CD14-positive monocyte (primary cell): ENCODE data around the gene FOXJ3. TPM values are rescaled to one million over a fixed set of nuclear protein-coding genes. Genes with fewer than 3 reads are reported as not detected.
A peak's percentile ranks its signal among the peaks of the same experiment; 100 is the strongest.

Experiments
- DNase-seq, 3 donors: peaks; one replicate each; pipeline ENCODE4 v3.0.0-alpha.2; 2011 to 2022
- H2AFZ ChIP-seq: 2 replicates; pipeline ENCODE4 v1.6.0; 2012; ENCODE audit warnings: mild to moderate bottlenecking, low read depth, low read length, inconsistent platforms; ENCODE audit not compliant: insufficient read depth, poor library complexity, severe bottlenecking
- H3K27ac ChIP-seq, 2 donors: 1 replicate in 1 of 2; 2 replicates in 1 of 2; pipeline ENCODE4 v1.5.1; 2012 to 2013; ENCODE audit warnings: low read length in 2 of 2, control low read depth in 1 of 2, inconsistent platforms in 1 of 2, low read depth in 1 of 2, mild to moderate bottlenecking in 1 of 2
- H3K27me3 ChIP-seq, 2 donors: one replicate each; pipeline versions ENCODE4 v1.6.0 to v1.6.1; 2011 to 2013; ENCODE audit warnings: low read length in 2 of 2; ENCODE audit not compliant: control insufficient read depth in 2 of 2, insufficient read depth in 2 of 2
- H3K36me3 ChIP-seq, 2 donors: replicated peaks in 1 of 2; 1 replicate in 1 of 2; 2 replicates in 1 of 2; pipeline versions ENCODE4 v1.5.1 to v1.6.1; 2012 to 2013; ENCODE audit warnings: low read length in 2 of 2, control low read depth in 1 of 2, inconsistent platforms in 1 of 2, mild to moderate bottlenecking in 1 of 2; ENCODE audit not compliant: insufficient read depth in 2 of 2, control insufficient read depth in 1 of 2
- H3K4me1 ChIP-seq, 2 donors: 1 replicate in 1 of 2; 2 replicates in 1 of 2; pipeline versions ENCODE4 v1.5.1 to v1.6.1; 2012 to 2013; ENCODE audit warnings: low read length in 2 of 2, control low read depth in 1 of 2, inconsistent platforms in 1 of 2, mild to moderate bottlenecking in 1 of 2, moderate library complexity in 1 of 2; ENCODE audit not compliant: insufficient read depth in 2 of 2, control insufficient read depth in 1 of 2
- H3K4me2 ChIP-seq: replicated peaks from 2 replicates; pipeline ENCODE3; 2012; ENCODE audit warnings: low read length, moderate library complexity, mild to moderate bottlenecking; ENCODE audit not compliant: poor library complexity, severe bottlenecking; ENCODE audit errors: extremely low read depth
- H3K4me3 ChIP-seq, 3 experiments: fragments of 200-600 bp in 1 of 3; sonication (generic) in 1 of 3; replicated peaks in 1 of 3; 1 replicate in 2 of 3; 2 replicates in 1 of 3; pipeline ENCODE4 v1.5.1; 2011 to 2013; ENCODE audit warnings: low read length in 3 of 3, mild to moderate bottlenecking in 3 of 3, control low read depth in 2 of 3, low read depth in 2 of 3, inconsistent platforms in 1 of 3, moderate library complexity in 1 of 3
- H3K79me2 ChIP-seq: 2 replicates; pipeline ENCODE4 v1.6.0; 2012; ENCODE audit warnings: mild to moderate bottlenecking, control low read depth, inconsistent platforms, low read length, moderate library complexity; ENCODE audit not compliant: insufficient read depth
- H3K9ac ChIP-seq: 2 replicates; pipeline ENCODE4 v1.6.0; 2017; ENCODE audit warnings: low read length, mild to moderate bottlenecking; ENCODE audit not compliant: insufficient read depth, poor library complexity, severe bottlenecking
- H3K9me3 ChIP-seq, 2 donors: replicated peaks in 1 of 2; 1 replicate in 1 of 2; 2 replicates in 1 of 2; pipeline versions ENCODE4 v1.5.1 to v1.6.1; 2012 to 2013; ENCODE audit warnings: low read length in 2 of 2, control low read depth in 1 of 2; ENCODE audit not compliant: control insufficient read depth in 1 of 2, insufficient read depth in 1 of 2
- H4K20me1 ChIP-seq: 2 replicates; pipeline ENCODE4 v1.6.0; 2012; ENCODE audit warnings: mild to moderate bottlenecking, low read length, control low read depth, moderate library complexity; ENCODE audit not compliant: insufficient read depth
- H3K27ac Mint-ChIP-seq, 7 donors: one replicate each; pipeline ENCODE4 v1.8.0; 2020; ENCODE audit warnings: mild to moderate bottlenecking in 7 of 7, mixed read lengths in 7 of 7, moderate library complexity in 6 of 7, inconsistent platforms in 2 of 7
- H3K27me3 Mint-ChIP-seq, 3 donors: one replicate each; pipeline ENCODE4 v1.8.0; 2021 to 2022; ENCODE audit warnings: low read depth in 3 of 3, mild to moderate bottlenecking in 3 of 3, mixed read lengths in 3 of 3, moderate library complexity in 3 of 3, inconsistent platforms in 1 of 3
- H3K36me3 Mint-ChIP-seq, 2 donors: one replicate each; pipeline ENCODE4 v1.8.0; 2020; ENCODE audit warnings: mixed read lengths in 2 of 2, inconsistent platforms in 1 of 2, mild to moderate bottlenecking in 1 of 2
- H3K4me1 Mint-ChIP-seq: one replicate; pipeline ENCODE4 v1.8.0; 2020; ENCODE audit warnings: mild to moderate bottlenecking, mixed read lengths
- H3K4me3 Mint-ChIP-seq, 2 donors: one replicate each; pipeline ENCODE4 v1.8.0; 2020; ENCODE audit warnings: mild to moderate bottlenecking in 2 of 2, mixed read lengths in 2 of 2, moderate library complexity in 1 of 2
- H3K9me3 Mint-ChIP-seq, 7 donors: one replicate each; pipeline ENCODE4 v1.8.0; 2020 to 2022; ENCODE audit warnings: mixed read lengths in 7 of 7, mild to moderate bottlenecking in 6 of 7, moderate library complexity in 6 of 7, inconsistent platforms in 2 of 7
- WGBS: methylation state at CpG from one replicate; pipeline ENCODE4 v1.1.5; 2013; ENCODE audit warnings: missing lambda C conversion rate; ENCODE audit not compliant: insufficient coverage; 5-methylcytosine and 5-hydroxymethylcytosine counted together
- intact Hi-C, 2 donors: fragments of 100-400 bp; cut with micrococcal nuclease; formaldehyde crosslinking; loops; one replicate each; pipeline versions ENCODE4 v1.15.0 to v1.15.1; 2023
- polyA plus RNA-seq, 3 donors: library from polyadenylated mRNA; depleted of rRNA in 1 of 3; unstranded in 2 of 3; stranded (reverse) in 1 of 3; fragments of 300-500 nt in 2 of 3; fragments of >200 nt in 1 of 3; fragmentation: Illumina TruSeq in 2 of 3; gene quantifications; 1 replicate in 2 of 3; 2 replicates in 1 of 3; pipeline ENCODE4 v1.2.3, GENCODE V29; 2012 to 2021
- TF ChIP-seq, protein P1 (sequence below): fragments of 200-600 bp; IDR thresholded peaks from one replicate; pipeline ENCODE4 v1.8.0; 2022; ENCODE audit warnings: antibody characterized with exemption, mild to moderate bottlenecking

Gene FOXJ3
- polyA plus RNA-seq, 3 donors = 10.2 to 18.5 (median 18.4) TPM

- Mint-ChIP-seq H3K4me1 (peaks cover 64% of the 10 kb centered on the region), H3K27me3 (no peaks in the 10 kb centered on the region), H3K9me3 (no peaks in the 10 kb centered on the region), H3K36me3 (peaks cover 6% of the 10 kb centered on the region in 2 donors), H3K4me3 (no peak overlapping the region), H3K27ac (peak overlapping the region in 6 of 7 donors; percentile 25 to 81 (median 54))
- Histone ChIP-seq H3K79me2 (peaks cover 94% of the 10 kb centered on the region), H3K4me3 (no peak overlapping the region), H2AFZ (no peak overlapping the region), H3K9ac (no peak overlapping the region), H3K4me2 (peak overlapping the region; percentile 0), H3K36me3 (no peaks in the 10 kb centered on the region), H3K27me3 (no peaks in the 10 kb centered on the region), H4K20me1 (peaks cover 93% of the 10 kb centered on the region), H3K4me1 (peaks cover 19 to 31% of the 10 kb centered on the region in 2 donors), H3K27ac (peak overlapping the region in 1 of 2 donors; percentile 54), H3K9me3 (no peaks in the 10 kb centered on the region)
- TF ChIP-seq, protein P1, sequence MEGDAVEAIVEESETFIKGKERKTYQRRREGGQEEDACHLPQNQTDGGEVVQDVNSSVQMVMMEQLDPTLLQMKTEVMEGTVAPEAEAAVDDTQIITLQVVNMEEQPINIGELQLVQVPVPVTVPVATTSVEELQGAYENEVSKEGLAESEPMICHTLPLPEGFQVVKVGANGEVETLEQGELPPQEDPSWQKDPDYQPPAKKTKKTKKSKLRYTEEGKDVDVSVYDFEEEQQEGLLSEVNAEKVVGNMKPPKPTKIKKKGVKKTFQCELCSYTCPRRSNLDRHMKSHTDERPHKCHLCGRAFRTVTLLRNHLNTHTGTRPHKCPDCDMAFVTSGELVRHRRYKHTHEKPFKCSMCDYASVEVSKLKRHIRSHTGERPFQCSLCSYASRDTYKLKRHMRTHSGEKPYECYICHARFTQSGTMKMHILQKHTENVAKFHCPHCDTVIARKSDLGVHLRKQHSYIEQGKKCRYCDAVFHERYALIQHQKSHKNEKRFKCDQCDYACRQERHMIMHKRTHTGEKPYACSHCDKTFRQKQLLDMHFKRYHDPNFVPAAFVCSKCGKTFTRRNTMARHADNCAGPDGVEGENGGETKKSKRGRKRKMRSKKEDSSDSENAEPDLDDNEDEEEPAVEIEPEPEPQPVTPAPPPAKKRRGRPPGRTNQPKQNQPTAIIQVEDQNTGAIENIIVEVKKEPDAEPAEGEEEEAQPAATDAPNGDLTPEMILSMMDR = no peak
- no peak for DNase-seq
- WGBS = no CpG with 5 or more reads among the region's 6 CpGs
- intact Hi-C loops = no loop called here
Observed at GRCh38 chr1:42319871-42320484, 15.1 kb downstream of the FOXJ3 start.

GRCh38 chr1:42319128-42319851 is 15.7 kb downstream of the FOXJ3 start:
- peak overlapping the region in 4 of 7 donors; percentile 63 to 81 (median 70) for H3K27ac Mint-ChIP-seq
- peak overlapping the region; percentile 12 for H3K9ac ChIP-seq
- H3K4me3 Mint-ChIP-seq = peak overlapping the region in 1 of 2 donors; percentile 43
- peaks cover 26 to 38% of the 10 kb centered on the region in 2 donors for H3K4me1 ChIP-seq
- peaks cover 93% of the 10 kb centered on the region for H4K20me1 ChIP-seq
- no peaks in the 10 kb centered on the region for H3K27me3 Mint-ChIP-seq
- H3K4me3 ChIP-seq = no peak overlapping the region
- peaks cover 94% of the 10 kb centered on the region for H3K79me2 ChIP-seq
- no peak overlapping the region for H2AFZ ChIP-seq
- peaks cover 67% of the 10 kb centered on the region for H3K4me1 Mint-ChIP-seq
- no CpG with 5 or more reads among the region's 4 CpGs for WGBS
- no peaks in the 10 kb centered on the region for H3K27me3 ChIP-seq
- peak overlapping the region; percentile 0 for H3K4me2 ChIP-seq
- no peaks in the 10 kb centered on the region for H3K9me3 Mint-ChIP-seq
- TF ChIP-seq, protein P1 = no peak
- no peak for DNase-seq
- intact Hi-C loops = no loop called here
- peaks cover 6% of the 10 kb centered on the region in 2 donors for H3K36me3 Mint-ChIP-seq
- H3K36me3 ChIP-seq = no peaks in the 10 kb centered on the region
- H3K27ac ChIP-seq = peak overlapping the region in 1 of 2 donors; percentile 54
- H3K9me3 ChIP-seq = no peaks in the 10 kb centered on the region
